Measurements from ENCODE around the gene NOP9.

NOP9 gene

GRCh38 chr14:24262821-24263733 lies 36.6 kb upstream of the NOP9 start, which contains the start of gene TGM1:
Gene TGM1 (minus strand): TSS chr14:24263177. CDS start chr14:24262352, 825 bp downstream.
- H3K4me3 ChIP-seq (ENCODE audit: low read length): no peak within 1 kb of the TSS
- no peaks in the 10 kb centered on the region for H3K9me2 ChIP-seq (replicated peaks; ENCODE audit: insufficient read depth, low read length)
- TF ChIP-seq EZH2phosphoT487 (IDR thresholded peaks at IDR 0.05; ENCODE audit: low read length) (no peak), EZH2 (optimal IDR thresholded peaks at IDR 0.05; ENCODE audit: low read depth, low read length) (no peak), CTCF (IDR thresholded peaks at IDR 0.05; ENCODE audit: low read length) (no peak)
- no peaks in the 10 kb centered on the region for H3K4me1 ChIP-seq (ENCODE audit: low read length)
- no peaks in the 10 kb centered on the region for H3F3A ChIP-seq (ENCODE audit: insufficient read depth, low read length)
- H3K4me2 ChIP-seq (ENCODE audit: low read depth, low read length): no peak within 1 kb of the TSS
- H3K36me3 ChIP-seq (replicated peaks; ENCODE audit: insufficient read depth, low read length): no peaks in the 10 kb centered on the region
- no peaks in the 10 kb centered on the region for H4K20me1 ChIP-seq (ENCODE audit: insufficient read depth, low read length)
- H3K9me3 ChIP-seq (replicated peaks; ENCODE audit: insufficient read depth, low read length): no peaks in the 10 kb centered on the region
- H3K79me2 ChIP-seq (ENCODE audit: low read length): no peaks in the 10 kb centered on the region
- H3K27ac ChIP-seq (ENCODE audit: low read length): no peak within 1 kb of the TSS
- no peak within 1 kb of the TSS for H3K9ac ChIP-seq (ENCODE audit: low read length)
- no peaks in the 10 kb centered on the region for H3K27me3 ChIP-seq (replicated peaks; ENCODE audit: insufficient read depth, low read length)
- H2AFZ ChIP-seq (ENCODE audit: low read length): no peak within 1 kb of the TSS
- DNase-seq: no peak

GRCh38 chr14:24263848-24264247 lies 35.8 kb upstream of the NOP9 start:
- Histone ChIP-seq H3K79me2 (ENCODE audit: low read length) (no peaks in the 10 kb centered on the region), H3F3A (ENCODE audit: insufficient read depth, low read length) (no peaks in the 10 kb centered on the region), H3K4me3 (ENCODE audit: low read length) (no peak overlapping the region), H2AFZ (ENCODE audit: low read length) (no peak overlapping the region), H3K36me3 (replicated peaks; ENCODE audit: insufficient read depth, low read length) (no peaks in the 10 kb centered on the region), H3K27ac (ENCODE audit: low read length) (no peak overlapping the region), H3K9me3 (replicated peaks; ENCODE audit: insufficient read depth, low read length) (no peaks in the 10 kb centered on the region), H3K4me2 (ENCODE audit: low read depth, low read length) (no peak overlapping the region), H3K9ac (ENCODE audit: low read length) (no peak overlapping the region), H3K27me3 (replicated peaks; ENCODE audit: insufficient read depth, low read length) (no peaks in the 10 kb centered on the region), H4K20me1 (ENCODE audit: insufficient read depth, low read length) (no peaks in the 10 kb centered on the region), H3K4me1 (ENCODE audit: low read length) (no peaks in the 10 kb centered on the region), H3K9me2 (replicated peaks; ENCODE audit: insufficient read depth, low read length) (no peaks in the 10 kb centered on the region)
- no peak for DNase-seq
- TF ChIP-seq CTCF (IDR thresholded peaks at IDR 0.05; ENCODE audit: low read length): no peak
- no peak for TF ChIP-seq EZH2phosphoT487 (IDR thresholded peaks at IDR 0.05; ENCODE audit: low read length)
- no peak for TF ChIP-seq EZH2 (optimal IDR thresholded peaks at IDR 0.05; ENCODE audit: low read depth, low read length)

GRCh38 chr14:24264298-24264697 lies 35.4 kb upstream of the NOP9 start:
- no peaks in the 10 kb centered on the region for H3K9me2 ChIP-seq (replicated peaks; ENCODE audit: insufficient read depth, low read length)
- no peak overlapping the region for H3K27ac ChIP-seq (ENCODE audit: low read length)
- no peaks in the 10 kb centered on the region for H4K20me1 ChIP-seq (ENCODE audit: insufficient read depth, low read length)
- no peak overlapping the region for H3K4me3 ChIP-seq (ENCODE audit: low read length)
- H3K36me3 ChIP-seq (replicated peaks; ENCODE audit: insufficient read depth, low read length): no peaks in the 10 kb centered on the region
- H3K79me2 ChIP-seq (ENCODE audit: low read length): no peaks in the 10 kb centered on the region
- no peak overlapping the region for H3K4me2 ChIP-seq (ENCODE audit: low read depth, low read length)
- no peak overlapping the region for H3K9ac ChIP-seq (ENCODE audit: low read length)
- no peak for TF ChIP-seq CTCF (IDR thresholded peaks at IDR 0.05; ENCODE audit: low read length)
- no peak for TF ChIP-seq EZH2 (optimal IDR thresholded peaks at IDR 0.05; ENCODE audit: low read depth, low read length)
- no peak for TF ChIP-seq EZH2phosphoT487 (IDR thresholded peaks at IDR 0.05; ENCODE audit: low read length)
- H3F3A ChIP-seq (ENCODE audit: insufficient read depth, low read length): no peaks in the 10 kb centered on the region
- H2AFZ ChIP-seq (ENCODE audit: low read length): no peak overlapping the region
- H3K9me3 ChIP-seq (replicated peaks; ENCODE audit: insufficient read depth, low read length): no peaks in the 10 kb centered on the region
- DNase-seq: no peak
- no peaks in the 10 kb centered on the region for H3K27me3 ChIP-seq (replicated peaks; ENCODE audit: insufficient read depth, low read length)
- H3K4me1 ChIP-seq (ENCODE audit: low read length): no peaks in the 10 kb centered on the region
